Astrocyte of the cerebellum (primary cell): ENCODE results near the gene SLC6A3.
"Not testable (repeated sequence)": the region's sequence is repeated elsewhere in the genome, so short reads cannot be mapped to it uniquely, and the experiment has no call there.

ENCODE experiments used
- DNase-seq: peaks from one replicate; pipeline ENCODE4 v3.0.0-alpha.2; 2011; ENCODE audit warnings: low read depth
- H3K4me3 ChIP-seq: 2 replicates; pipeline ENCODE4 v1.5.1; 2011; ENCODE audit warnings: mild to moderate bottlenecking, low read depth, low read length, moderate library complexity
- CTCF ChIP-seq: IDR thresholded peaks from 2 replicates; pipeline ENCODE4 v1.5.1; 2012; ENCODE audit warnings: low read length, low read depth, moderate library complexity, mild to moderate bottlenecking; ENCODE audit errors: missing control alignments
- in situ Hi-C: cut with HindIII; loops from 2 replicates; pipeline ENCODE4 v1.10.0; 2017; ENCODE audit warnings: low sequenced_read_pairs

The SLC6A3 gene

DNA sequence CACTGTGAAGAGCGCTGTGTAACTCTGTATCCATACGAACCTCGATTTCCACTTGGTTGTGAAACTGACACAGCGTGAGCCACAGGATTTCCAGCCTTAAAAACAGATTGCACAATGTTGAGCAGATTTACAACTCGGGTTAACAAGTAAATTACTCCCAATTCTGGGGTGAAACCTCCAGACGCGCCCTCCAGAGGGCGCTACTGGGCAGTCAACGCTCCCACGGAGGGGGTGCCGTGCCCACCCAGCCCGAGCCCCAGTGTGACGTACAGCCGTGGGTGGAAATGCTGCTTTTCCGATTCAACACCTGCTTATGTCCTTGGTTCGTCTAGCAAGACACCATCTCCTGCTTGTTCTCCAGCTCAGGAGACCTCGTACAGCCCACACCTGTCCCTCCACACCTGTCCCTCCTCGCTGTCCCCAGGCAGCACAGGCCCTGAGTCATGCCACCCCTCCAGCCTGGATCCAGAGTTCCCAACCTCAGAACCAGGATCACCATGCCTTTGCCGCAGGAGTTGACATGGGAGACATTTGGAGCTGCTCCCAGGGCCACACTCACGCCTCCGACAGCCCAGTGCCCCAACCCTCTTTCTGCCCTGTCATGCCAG lies 34.4 kb upstream of the SLC6A3 start:
- in situ Hi-C loops, result no loop called here
- no peak overlapping the region for H3K4me3 ChIP-seq
- no peak for DNase-seq
- TF ChIP-seq CTCF, result peak; percentile 71

DNA sequence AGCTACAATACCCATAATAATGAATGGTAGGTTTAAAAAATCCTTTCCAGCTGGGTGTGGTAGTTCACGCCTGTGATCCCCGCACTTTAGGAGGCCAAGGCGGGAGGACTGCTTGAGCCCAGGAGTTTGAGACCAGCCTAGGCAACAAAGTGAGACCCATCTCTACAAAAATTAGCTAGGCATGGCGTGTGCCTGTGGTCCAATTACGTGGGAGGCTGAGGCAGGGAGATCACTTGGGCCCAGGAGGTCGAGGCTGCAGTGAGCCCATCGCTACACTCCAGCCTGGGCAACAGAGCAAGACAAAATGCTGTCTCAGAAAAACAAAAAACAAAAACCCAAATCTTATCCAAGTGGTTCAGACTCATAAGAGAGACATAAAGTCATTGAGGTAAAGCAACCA lies 33.8 kb upstream of the SLC6A3 start:
- no peak for DNase-seq
- no peak for TF ChIP-seq CTCF
- no peak overlapping the region for H3K4me3 ChIP-seq
- in situ Hi-C loops, result no loop called here

DNA sequence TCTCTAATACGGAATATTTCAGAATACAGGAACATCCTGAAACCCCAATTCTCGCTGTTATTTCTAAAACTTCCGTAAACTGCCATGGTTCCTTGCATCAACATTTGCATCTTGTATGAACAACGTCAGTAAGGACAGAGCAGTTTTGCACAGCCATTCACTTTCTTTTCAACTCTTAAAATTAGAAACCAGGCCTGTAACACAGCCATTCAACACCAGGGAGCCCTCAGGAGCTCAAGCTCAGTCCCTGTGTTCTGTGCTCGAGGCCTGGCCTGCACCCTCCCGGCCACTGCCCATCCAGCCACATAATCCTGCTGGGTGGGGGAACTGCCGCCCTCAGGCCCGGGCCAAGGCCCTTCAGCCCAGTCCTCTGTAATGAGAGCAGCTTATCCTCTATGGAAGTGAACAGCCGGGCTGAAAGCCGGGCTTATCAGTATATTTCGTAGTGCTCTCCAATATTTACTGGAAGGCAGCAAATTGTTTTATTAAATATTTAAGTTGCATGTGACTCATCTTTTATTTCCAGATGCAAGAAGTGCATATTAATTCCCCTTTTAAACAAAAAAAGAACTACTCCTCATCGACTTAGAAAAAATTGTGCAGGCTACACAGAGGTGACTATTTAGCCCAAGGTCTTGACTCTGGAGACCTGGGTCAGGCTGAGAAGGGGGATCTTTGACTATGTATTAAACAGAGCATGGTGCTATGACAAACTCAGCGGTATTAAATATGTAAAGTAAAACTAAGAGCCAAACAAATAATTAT lies 33.2 kb upstream of the SLC6A3 start:
- DNase-seq, result no peak
- in situ Hi-C loops, result no loop called here
- H3K4me3 ChIP-seq, result no peak overlapping the region
- no peak for TF ChIP-seq CTCF

DNA sequence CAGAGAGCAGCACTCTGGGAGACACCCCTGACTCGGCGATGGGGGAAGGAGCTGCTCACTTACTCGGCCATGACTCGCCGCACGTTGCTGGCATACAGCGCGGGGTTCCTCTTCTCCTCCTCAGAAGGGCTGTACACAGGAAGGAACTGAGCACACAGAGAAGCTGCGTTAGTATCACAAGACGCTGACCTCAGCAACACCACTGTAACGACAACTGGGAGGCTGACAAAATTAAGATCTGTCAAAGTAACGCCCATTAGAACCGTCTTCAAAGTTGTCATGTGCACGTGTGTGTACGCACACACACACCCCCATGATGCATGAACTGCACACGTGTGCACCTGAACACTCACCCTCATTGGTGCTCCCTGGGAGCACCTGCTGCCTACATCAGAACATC lies 32.1 kb upstream of the SLC6A3 start:
- in situ Hi-C loops, result no loop called here
- no peak for DNase-seq
- TF ChIP-seq CTCF, result no peak
- H3K4me3 ChIP-seq, result no peak overlapping the region

GRCh38 chr5:1476967-1477310 lies 31.7 kb upstream of the SLC6A3 start:
- no peak overlapping the region for H3K4me3 ChIP-seq
- DNase-seq, result no peak
- in situ Hi-C loops, result no loop called here
- TF ChIP-seq CTCF, result no peak

- H3K4me3 ChIP-seq, result no peak overlapping the region
- in situ Hi-C loops, result no loop called here
- DNase-seq, result no peak
- no peak for TF ChIP-seq CTCF
Measured at GRCh38 chr5:1476181-1476966, 31.1 kb upstream of the SLC6A3 start.

DNA sequence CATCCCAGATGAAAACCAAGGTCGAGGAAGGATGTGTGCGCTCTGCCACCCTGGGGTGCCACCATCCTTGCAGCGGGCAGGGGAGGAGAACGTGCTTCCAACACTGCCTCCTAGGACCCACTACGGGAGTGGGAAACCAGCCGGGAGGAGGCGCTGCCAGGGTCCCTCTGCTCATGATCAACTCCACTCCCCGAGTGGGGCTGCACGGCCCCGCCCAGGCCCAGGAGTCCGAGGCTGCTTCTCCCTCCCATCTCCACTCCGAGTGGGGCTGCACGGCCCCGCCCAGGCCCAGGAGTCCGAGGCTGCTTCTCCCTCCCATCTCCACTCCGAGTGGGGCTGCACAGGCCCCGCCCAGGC lies 30.3 kb upstream of the SLC6A3 start:
- H3K4me3 ChIP-seq, DNase-seq, in situ Hi-C loops: not testable (repeated sequence)
